Keratinocyte (primary cell): ENCODE data around the gene PFKFB4.

Experiments used
- CTCF ChIP-seq, 3 experiments: IDR thresholded peaks in 1 of 3; conservative IDR thresholded peaks in 1 of 3; optimal IDR thresholded peaks in 1 of 3; 2 replicates in 2 of 3; 3 replicates in 1 of 3; pipeline versions ENCODE3 to v1.5.1; 2011; ENCODE audit warnings: low read length in 3 of 3, mild to moderate bottlenecking in 3 of 3, moderate library complexity in 2 of 3, control low read depth in 1 of 3, inconsistent platforms in 1 of 3; ENCODE audit not compliant: insufficient read depth in 2 of 3; ENCODE audit errors: extremely low read depth in 1 of 3
- EZH2 ChIP-seq: IDR thresholded peaks from one replicate; pipeline ENCODE4 v1.6.1; 2012; ENCODE audit warnings: inconsistent platforms, mild to moderate bottlenecking, low read length, moderate library complexity

- no peak for TF ChIP-seq CTCF (optimal IDR thresholded peaks at IDR 0.05 in 1 of 3, IDR thresholded peaks at IDR 0.05 in 1 of 3, conservative IDR thresholded peaks at IDR 0.05 in 1 of 3; ENCODE audit: extremely low read depth in 1 of 3, insufficient read depth in 2 of 3, low read length in 3 of 3)
- no peak for TF ChIP-seq EZH2
Observed at GRCh38 chr3:48478626-48479555, 77.7 kb downstream of the PFKFB4 start.
